Mononuclear cell (primary cell): Measurements from ENCODE around the gene KLF11. TPM values are rescaled to one million over a fixed set of nuclear protein-coding genes. Genes with fewer than 3 reads are reported as not detected.

Experiments used
- total RNA-seq: library from RNA; depleted of rRNA; stranded (reverse); fragments of >200 nt; gene quantifications from one replicate; pipeline ENCODE4 v1.2.3, GENCODE V29; 2012

Gene KLF11
- total RNA-seq, 1 donor: 37.7 TPM

Other genes with a start within 250 kb of the KLF11 start
- 13.7 TPM for gene TAF1B, start 200.1 kb upstream of the KLF11 start, total RNA-seq
- gene GRHL1, start 91.9 kb upstream of the KLF11 start, total RNA-seq: 3.9 TPM
- 0.10 TPM for gene CYS1, start 36.9 kb downstream of the KLF11 start, total RNA-seq
- 5.5 TPM for gene RRM2, start 79.2 kb downstream of the KLF11 start, total RNA-seq